Left lobe of liver (tissue), 2 donors: Measurements from ENCODE around the gene STXBP4. TPM values are rescaled to one million over a fixed set of nuclear protein-coding genes. Genes with fewer than 3 reads are reported as not detected.
A peak's percentile ranks its signal among the peaks of the same experiment; 100 is the strongest.
"Not testable (repeated sequence)": the region's sequence is repeated elsewhere in the genome, so short reads cannot be mapped to it uniquely, and the experiment has no call there.

ENCODE experiments used
- ATAC-seq: fragments of 200-7000 bp; cut with Tn5 transposase; one replicate; pipeline ENCODE4 v1.9.1; 2020; ENCODE audit warnings: mild to moderate bottlenecking, moderate library complexity
- DNase-seq: peaks from one replicate; pipeline ENCODE4 v3.0.0-alpha.2; 2020; ENCODE audit warnings: low spot score
- total RNA-seq: library from RNA; stranded (reverse); gene quantifications from one replicate; pipeline ENCODE4 v1.2.1, GENCODE V29; 2021
- donor health status: DM: no; HTN: no; CAD: no; lungs with moderate emphysema.
- donor health status: DM: no; HTN: yes; CAD: no.

Gene STXBP4
- total RNA-seq, 1 donor from 2014 or later, result 2.8 TPM

- DNase-seq (no peak), ATAC-seq (no peak)
These were observed 69.7 kb downstream of the STXBP4 start for GRCh38 chr17:55038291-55038690.

- DNase-seq (no peak), ATAC-seq (no peak)
These were observed 72.0 kb downstream of the STXBP4 start for GRCh38 chr17:55040611-55041010.

- ATAC-seq, result peak; percentile 53
- DNase-seq, result no peak
These were observed 85.3 kb downstream of the STXBP4 start for GRCh38 chr17:55053855-55054254.

GRCh38 chr17:55054429-55054828, 85.9 kb downstream of the STXBP4 start:
- DNase-seq, result no peak
- ATAC-seq, result no peak

GRCh38 chr17:55056526-55056925, 88.0 kb downstream of the STXBP4 start:
- ATAC-seq (peak; percentile 97), DNase-seq (peak; percentile 58)

GRCh38 chr17:55057184-55057583, 88.6 kb downstream of the STXBP4 start:
- ATAC-seq, result no peak

GRCh38 chr17:55059724-55060123, 91.2 kb downstream of the STXBP4 start:
- no peak for DNase-seq
- no peak for ATAC-seq

More at GRCh38 chr17:55057184-55057583, 88.6 kb downstream of the STXBP4 start:
- DNase-seq, result no peak

- no peak for ATAC-seq
These were observed 94.4 kb downstream of the STXBP4 start for GRCh38 chr17:55062921-55063320.

GRCh38 chr17:55063885-55064874, 95.6 kb downstream of the STXBP4 start:
- no peak for ATAC-seq
- no peak for DNase-seq

More at GRCh38 chr17:55062921-55063320, 94.4 kb downstream of the STXBP4 start:
- no peak for DNase-seq

- ATAC-seq, result no peak
- no peak for DNase-seq
These were observed 99.3 kb downstream of the STXBP4 start for GRCh38 chr17:55067697-55068439.

- DNase-seq (no peak), ATAC-seq (peak; percentile 82)
These were observed 100.6 kb downstream of the STXBP4 start for GRCh38 chr17:55068862-55069811.

GRCh38 chr17:55069983-55070529, 101.5 kb downstream of the STXBP4 start:
- ATAC-seq, result peak; percentile 74

GRCh38 chr17:55072898-55073297, 104.3 kb downstream of the STXBP4 start:
- ATAC-seq, result no peak

More at GRCh38 chr17:55069983-55070529, 101.5 kb downstream of the STXBP4 start:
- DNase-seq, result no peak

GRCh38 chr17:55073467-55073866, 104.9 kb downstream of the STXBP4 start:
- ATAC-seq, DNase-seq: not testable (repeated sequence)

More at GRCh38 chr17:55072898-55073297, 104.3 kb downstream of the STXBP4 start:
- DNase-seq, result no peak

- DNase-seq, result no peak
- no peak for ATAC-seq
These were observed 113.0 kb downstream of the STXBP4 start for GRCh38 chr17:55081559-55081958.

- no peak for DNase-seq
These were observed 118.1 kb downstream of the STXBP4 start for GRCh38 chr17:55086635-55087058.

GRCh38 chr17:55089256-55089655, 120.7 kb downstream of the STXBP4 start:
- DNase-seq (no peak), ATAC-seq (no peak)

More at GRCh38 chr17:55086635-55087058, 118.1 kb downstream of the STXBP4 start:
- ATAC-seq, result peak; percentile 66

GRCh38 chr17:55090079-55090492, 121.5 kb downstream of the STXBP4 start:
- ATAC-seq (peak; percentile 29), DNase-seq (no peak)

- ATAC-seq (no peak), DNase-seq (no peak)
These were observed 124.8 kb downstream of the STXBP4 start for GRCh38 chr17:55093353-55093752.

- no peak for ATAC-seq
These were observed 130.2 kb downstream of the STXBP4 start for GRCh38 chr17:55098765-55099164.

More at GRCh38 chr17:55098765-55099164, 130.2 kb downstream of the STXBP4 start:
- DNase-seq, result no peak
